Natural killer cell (primary cell): ENCODE results near the gene GNB3. TPM values are rescaled to one million over a fixed set of nuclear protein-coding genes. Genes with fewer than 3 reads are reported as not detected.

Experiments used
- ATAC-seq, 3 donors: fragments of 150-1000 bp in 2 of 3; fragments of 200-7000 bp in 1 of 3; cut with Tn5 transposase; 1 replicate in 1 of 3; 2 replicates in 2 of 3; pipeline ENCODE4 v1.10.0; 2021; ENCODE audit warnings: mild to moderate bottlenecking in 2 of 3, moderate library complexity in 2 of 3
- DNase-seq, 2 donors: peaks; one replicate each; pipeline versions ENCODE4 v3.0.0 to v3.0.0-alpha.2; 2013 to 2021; ENCODE audit warnings: mixed read lengths in 1 of 2
- H3K27ac ChIP-seq: one replicate; pipeline ENCODE4 v1.5.1; 2013; ENCODE audit warnings: mild to moderate bottlenecking, low read length
- H3K27me3 ChIP-seq: one replicate; pipeline ENCODE4 v1.6.1; 2013; ENCODE audit warnings: low read length; ENCODE audit not compliant: control insufficient read depth, insufficient read depth
- H3K36me3 ChIP-seq: one replicate; pipeline ENCODE4 v1.6.1; 2013; ENCODE audit warnings: low read length; ENCODE audit not compliant: control insufficient read depth, insufficient read depth
- H3K4me1 ChIP-seq: one replicate; pipeline ENCODE4 v1.6.1; 2013; ENCODE audit warnings: low read length; ENCODE audit not compliant: control insufficient read depth, insufficient read depth
- H3K4me3 ChIP-seq: one replicate; pipeline ENCODE4 v1.5.1; 2013; ENCODE audit warnings: low read length
- H3K9me3 ChIP-seq: one replicate; pipeline ENCODE4 v1.6.1; 2013; ENCODE audit warnings: low read length; ENCODE audit not compliant: control insufficient read depth, insufficient read depth
- H3K27ac Mint-ChIP-seq, 2 donors: one replicate each; pipeline ENCODE4 v1.8.0; 2022; ENCODE audit warnings: mild to moderate bottlenecking in 2 of 2, mixed read lengths in 2 of 2, moderate library complexity in 1 of 2
- H3K27me3 Mint-ChIP-seq, 2 donors: one replicate each; pipeline ENCODE4 v1.8.0; 2022; ENCODE audit warnings: low read depth in 2 of 2, mixed read lengths in 2 of 2
- H3K36me3 Mint-ChIP-seq: one replicate; pipeline ENCODE4 v1.8.0; 2022; ENCODE audit warnings: mixed read lengths
- H3K4me1 Mint-ChIP-seq, 2 donors: one replicate each; pipeline ENCODE4 v1.8.0; 2022; ENCODE audit warnings: mixed read lengths in 2 of 2
- H3K4me3 Mint-ChIP-seq: one replicate; pipeline ENCODE4 v1.8.0; 2022; ENCODE audit warnings: mild to moderate bottlenecking, moderate library complexity, mixed read lengths
- H3K9me3 Mint-ChIP-seq, 2 donors: one replicate each; pipeline ENCODE4 v1.8.0; 2022; ENCODE audit warnings: mixed read lengths in 2 of 2
- CTCF ChIP-seq: fragments of 200-600 bp; IDR thresholded peaks from one replicate; pipeline ENCODE4 v1.8.0; 2022; ENCODE audit warnings: antibody characterized with exemption
- WGBS: methylation state at CpG from one replicate; pipeline ENCODE4 v1.1.7; 2013; ENCODE audit warnings: missing lambda C conversion rate; ENCODE audit not compliant: insufficient coverage; 5-methylcytosine and 5-hydroxymethylcytosine counted together
- intact Hi-C: fragments of 100-400 bp; cut with micrococcal nuclease; formaldehyde crosslinking; loops from one replicate; pipeline ENCODE4 v1.14.2; 2022
- total RNA-seq, 4 donors: library from RNA; stranded (reverse); fragments of 120-200 nt in 1 of 4; gene quantifications; one replicate each; pipeline versions ENCODE4 v1.2.3 to v1.2.4, GENCODE V29; 2013 to 2022

GNB3 gene
- total RNA-seq, 3 donors from 2014 or later (not counting 1 experiment from before 2014, with no cell fraction given) = not detected

- Histone ChIP-seq H3K4me3 (peak overlapping the region; percentile 48), H3K27ac (peak overlapping the region; percentile 71), H3K9me3 (no peaks in the 10 kb centered on the region), H3K4me1 (peaks cover 36% of the 10 kb centered on the region), H3K36me3 (peaks cover 37% of the 10 kb centered on the region), H3K27me3 (no peaks in the 10 kb centered on the region)
- Mint-ChIP-seq H3K4me3 (peak overlapping the region; percentile 95), H3K4me1 (peaks cover 26 to 34% of the 10 kb centered on the region in 2 donors), H3K27me3 (no peaks in the 10 kb centered on the region), H3K36me3 (peaks cover under 1% of the 10 kb centered on the region), H3K9me3 (no peaks in the 10 kb centered on the region), H3K27ac (peak overlapping the region; percentile 74 to 84)
- WGBS = 95% methylated on average over 13 of the region's 19 CpGs
- ATAC-seq (no peak), DNase-seq (peak in 1 of 2 donors; percentile 30)
- no peak for TF ChIP-seq CTCF
- intact Hi-C loops = no loop called here
Measured at GRCh38 chr12:6866163-6866919, 25.6 kb downstream of the GNB3 start.

- H3K36me3 ChIP-seq = peaks cover 35% of the 10 kb centered on the region
- ATAC-seq (peak in 1 of 3 donors; percentile 1), DNase-seq (no peak)
- H3K27ac ChIP-seq = peak overlapping the region; percentile 71
- no peaks in the 10 kb centered on the region for H3K27me3 ChIP-seq
- Mint-ChIP-seq H3K36me3 (no peaks in the 10 kb centered on the region), H3K27me3 (no peaks in the 10 kb centered on the region), H3K4me3 (peak overlapping the region; percentile 95), H3K27ac (peak overlapping the region; percentile 74 to 84), H3K4me1 (peaks cover 29 to 40% of the 10 kb centered on the region in 2 donors), H3K9me3 (no peaks in the 10 kb centered on the region)
- H3K4me3 ChIP-seq = peak overlapping the region; percentile 48
- intact Hi-C loops = no loop called here
- TF ChIP-seq CTCF = no peak
- peaks cover 42% of the 10 kb centered on the region for H3K4me1 ChIP-seq
- H3K9me3 ChIP-seq = no peaks in the 10 kb centered on the region
- 4% methylated on average over 33 of the region's 33 CpGs for WGBS
Measured at GRCh38 chr12:6866920-6867412, 26.2 kb downstream of the GNB3 start.

GRCh38 chr12:6867413-6868210 lies 26.9 kb downstream of the GNB3 start, which contains the start of gene TPI1:
Gene TPI1, plus strand, starts transcription at chr12:6867531. Its CDS starts 36 bp downstream, at chr12:6867567.
- H3K4me3 ChIP-seq = peak within 1 kb of the TSS; percentile 48
- H3K4me1 ChIP-seq = peaks cover 48% of the 10 kb centered on the region
- H3K27me3 Mint-ChIP-seq = no peaks in the 10 kb centered on the region
- under 1% methylated on average over 86 of the region's 86 CpGs for WGBS
- ATAC-seq (peak; percentile 83 to 93 (median 89)), DNase-seq (peak; percentile 66 to 85)
- H3K27ac Mint-ChIP-seq = peak within 1 kb of the TSS; percentile 74 to 84
- H3K27me3 ChIP-seq = no peaks in the 10 kb centered on the region
- TF ChIP-seq CTCF = no peak
- peaks cover 36 to 46% of the 10 kb centered on the region in 2 donors for H3K4me1 Mint-ChIP-seq
- H3K27ac ChIP-seq = peak within 1 kb of the TSS; percentile 71
- H3K4me3 Mint-ChIP-seq = peak within 1 kb of the TSS; percentile 95
- no peaks in the 10 kb centered on the region for H3K36me3 Mint-ChIP-seq
- no peaks in the 10 kb centered on the region for H3K9me3 ChIP-seq
- H3K9me3 Mint-ChIP-seq = no peaks in the 10 kb centered on the region
- intact Hi-C loops = no loop called here
- H3K36me3 ChIP-seq = peaks cover 33% of the 10 kb centered on the region
